8988T (cell line): ENCODE results near the gene HJV.

Source experiments
- DNase-seq: peaks from one replicate; pipeline ENCODE4 v3.0.0; 2011

HJV gene

DNA sequence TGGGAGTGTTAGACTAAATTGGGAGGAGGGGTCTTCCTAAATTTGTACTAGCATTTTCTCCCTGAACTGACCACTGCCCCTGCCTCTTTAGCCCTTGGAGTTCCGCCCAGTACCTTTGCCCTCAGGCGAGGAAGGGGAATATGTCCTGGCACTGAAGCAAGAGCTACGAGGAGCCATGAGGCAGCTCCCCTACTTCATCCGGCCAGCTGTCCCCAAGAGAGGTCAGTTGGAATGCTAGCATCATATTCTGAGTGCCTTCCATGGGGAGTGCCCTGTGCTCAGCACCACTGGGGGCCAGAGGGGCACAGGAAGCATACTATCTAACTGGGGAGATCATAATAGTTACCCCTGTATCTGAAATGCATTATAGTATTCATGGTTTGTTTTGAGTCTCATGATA lies 46.3 kb downstream of the HJV start:
- no peak for DNase-seq

DNA sequence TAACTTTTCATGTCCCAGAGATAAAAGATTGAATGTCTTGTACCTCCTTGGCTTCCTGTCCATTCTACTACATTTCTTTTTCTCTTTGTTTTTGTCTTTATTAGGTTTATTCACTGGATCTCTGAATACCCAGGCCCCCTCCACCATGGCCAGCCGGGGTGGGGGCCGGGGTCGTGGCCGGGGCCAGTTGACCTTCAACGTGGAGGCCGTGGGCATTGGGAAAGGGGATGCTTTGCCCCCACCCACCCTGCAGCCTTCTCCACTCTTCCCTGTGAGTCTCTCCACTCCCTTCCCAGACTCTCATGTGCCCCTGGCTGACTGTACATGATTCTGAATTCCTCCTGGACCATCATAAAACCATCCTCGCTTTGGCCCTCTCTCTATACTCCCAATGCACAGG lies 46.8 kb downstream of the HJV start:
- DNase-seq: no peak

DNA sequence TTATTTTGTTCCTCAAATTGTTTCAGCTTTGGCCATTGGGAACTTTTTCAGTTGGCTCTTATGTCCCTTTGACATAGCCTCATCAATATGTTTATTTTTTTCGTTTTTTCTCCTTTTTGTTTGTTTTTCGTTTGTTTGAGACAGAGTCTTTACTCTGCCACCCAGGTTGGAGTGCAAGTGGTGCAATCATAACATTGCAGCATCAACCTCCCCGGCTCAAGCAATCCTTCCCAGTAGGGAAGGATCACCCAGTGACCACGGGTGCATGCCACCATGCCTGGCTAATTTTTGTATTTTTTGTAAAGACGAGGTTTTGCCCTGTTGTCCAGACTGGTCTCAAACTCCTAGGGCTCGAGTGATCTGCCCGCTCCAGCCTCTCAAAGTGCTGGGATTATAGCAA lies 49.0 kb downstream of the HJV start:
- DNase-seq: no peak
